ENCODE measurements around the gene FAM47E. TPM values are rescaled to one million over a fixed set of nuclear protein-coding genes. Genes with fewer than 3 reads are reported as not detected.

The FAM47E gene
- total and polyA plus RNA-seq, 2 donors (not counting 1 experiment from before 2014, with no cell fraction given), result 0.15 to 1.3 TPM

DNA sequence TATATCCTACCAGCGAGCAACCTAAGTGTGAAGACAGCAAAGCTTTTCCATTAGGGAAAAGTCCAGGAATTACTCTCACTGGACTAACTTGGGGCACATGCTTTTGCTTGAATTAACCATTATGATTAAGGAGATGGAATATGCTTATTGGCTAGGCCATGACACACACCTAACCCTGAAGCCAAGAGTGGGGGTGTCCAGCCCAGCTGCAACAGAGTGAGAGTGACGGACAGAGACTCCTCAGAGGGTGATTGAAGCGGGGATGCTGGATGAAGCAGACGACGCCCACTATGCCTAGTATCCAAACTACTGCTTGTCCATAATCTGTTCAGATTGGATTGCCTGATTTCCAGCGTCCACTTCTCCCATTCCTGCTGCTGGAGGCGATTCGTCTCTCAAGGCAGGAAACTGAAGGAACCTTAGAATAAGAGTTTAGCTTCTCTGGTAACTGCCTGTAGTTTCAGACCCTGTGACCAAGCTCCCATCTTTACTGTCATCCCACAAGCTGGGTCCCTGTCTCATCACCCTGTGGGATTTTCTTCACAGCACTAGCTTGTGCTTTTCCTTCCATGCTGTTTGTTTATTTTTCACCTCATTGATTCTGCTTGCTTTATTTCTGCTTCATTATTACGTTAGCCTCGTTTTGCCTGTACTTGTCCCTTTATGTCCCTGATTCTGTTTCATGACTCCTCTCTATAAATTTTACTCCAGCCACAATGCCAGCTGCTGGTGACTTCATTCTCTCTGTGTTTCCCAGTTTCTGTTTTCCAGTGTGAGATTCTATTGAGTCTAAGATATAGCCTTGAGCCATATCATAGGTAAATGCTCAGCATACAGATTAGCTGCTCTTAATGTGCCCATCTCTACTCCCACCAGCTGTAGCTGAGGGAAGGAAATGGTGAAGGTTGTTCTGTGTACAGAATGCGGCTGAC lies 19.0 kb downstream of the FAM47E start:
- Histone ChIP-seq H2AFZ (ENCODE audit: insufficient read depth, low read depth, low read length, poor library complexity, severe bottlenecking) (no peak overlapping the region), H3K4me1 (ENCODE audit: control insufficient read depth in 2 of 2, insufficient read depth in 2 of 2, low read length in 2 of 2) (no peaks in the 10 kb centered on the region), H3K36me3 (replicated peaks in 1 of 2; ENCODE audit: control extremely low read depth in 1 of 2, control insufficient read depth in 1 of 2, extremely low read depth in 1 of 2, insufficient read depth in 2 of 2, low read length in 1 of 2) (no peaks in the 10 kb centered on the region), H3K9me3 (ENCODE audit: control extremely low read depth in 1 of 3, control insufficient read depth in 2 of 3, insufficient read depth in 1 of 3, low read length in 2 of 3) (no peaks in the 10 kb centered on the region), H3K27ac (ENCODE audit: low read length in 2 of 2) (no peak overlapping the region), H3K9ac (ENCODE audit: low read length) (no peak overlapping the region), H3K27me3 (replicated peaks in 1 of 4; ENCODE audit: control extremely low read depth in 1 of 4, control insufficient read depth in 3 of 4, insufficient read depth in 4 of 4, low read length in 3 of 4) (peaks cover 0 to 2% (median 0%) of the 10 kb centered on the region in 4 experiments), H4K20me1 (ENCODE audit: control insufficient read depth, insufficient read depth, low read length, poor library complexity, severe bottlenecking) (no peaks in the 10 kb centered on the region), H3K4me2 (replicated peaks; ENCODE audit: low read depth, low read length, poor library complexity, severe bottlenecking) (no peak overlapping the region), H3K79me2 (ENCODE audit: control insufficient read depth, insufficient read depth, low read length) (no peaks in the 10 kb centered on the region), H3K4me3 (ENCODE audit: control extremely low read depth in 1 of 5, extremely low read depth in 1 of 5, insufficient read depth in 1 of 5, low read depth in 2 of 5, low read length in 4 of 5) (no peak overlapping the region)
- no peak for DNase-seq
- 85% methylated on average over 7 of the region's 11 CpGs for WGBS (ENCODE audit: insufficient coverage)
- CTCF ChIA-PET, result no interaction called here
- Mint-ChIP-seq H3K4me3 (no peak overlapping the region), H3K4me1 (no peaks in the 10 kb centered on the region), H3K27me3 (peaks cover 17% of the 10 kb centered on the region), H3K27ac (no peak overlapping the region), H3K9me3 (ENCODE audit: insufficient read depth) (no peaks in the 10 kb centered on the region)
- ATAC-seq (ENCODE audit: low read depth), result no peak
- POLR2A ChIA-PET, result no interaction called here
- TF ChIP-seq, protein P1, sequence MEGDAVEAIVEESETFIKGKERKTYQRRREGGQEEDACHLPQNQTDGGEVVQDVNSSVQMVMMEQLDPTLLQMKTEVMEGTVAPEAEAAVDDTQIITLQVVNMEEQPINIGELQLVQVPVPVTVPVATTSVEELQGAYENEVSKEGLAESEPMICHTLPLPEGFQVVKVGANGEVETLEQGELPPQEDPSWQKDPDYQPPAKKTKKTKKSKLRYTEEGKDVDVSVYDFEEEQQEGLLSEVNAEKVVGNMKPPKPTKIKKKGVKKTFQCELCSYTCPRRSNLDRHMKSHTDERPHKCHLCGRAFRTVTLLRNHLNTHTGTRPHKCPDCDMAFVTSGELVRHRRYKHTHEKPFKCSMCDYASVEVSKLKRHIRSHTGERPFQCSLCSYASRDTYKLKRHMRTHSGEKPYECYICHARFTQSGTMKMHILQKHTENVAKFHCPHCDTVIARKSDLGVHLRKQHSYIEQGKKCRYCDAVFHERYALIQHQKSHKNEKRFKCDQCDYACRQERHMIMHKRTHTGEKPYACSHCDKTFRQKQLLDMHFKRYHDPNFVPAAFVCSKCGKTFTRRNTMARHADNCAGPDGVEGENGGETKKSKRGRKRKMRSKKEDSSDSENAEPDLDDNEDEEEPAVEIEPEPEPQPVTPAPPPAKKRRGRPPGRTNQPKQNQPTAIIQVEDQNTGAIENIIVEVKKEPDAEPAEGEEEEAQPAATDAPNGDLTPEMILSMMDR (IDR thresholded peaks at IDR 0.05), result no peak
- no peak for TF ChIP-seq EZH2 (IDR thresholded peaks at IDR 0.05; ENCODE audit: borderline replicate concordance, insufficient read depth, low read depth, low read length, poor library complexity, severe bottlenecking)
- intact Hi-C loops (cut with micrococcal nuclease), result no loop called here

- Histone ChIP-seq H3K27me3 (replicated peaks in 1 of 4; ENCODE audit: control extremely low read depth in 1 of 4, control insufficient read depth in 3 of 4, insufficient read depth in 4 of 4, low read length in 3 of 4) (peaks cover 0 to 2% (median 0%) of the 10 kb centered on the region in 4 experiments), H3K4me2 (replicated peaks; ENCODE audit: low read depth, low read length, poor library complexity, severe bottlenecking) (no peak overlapping the region), H3K4me3 (ENCODE audit: control extremely low read depth in 1 of 5, extremely low read depth in 1 of 5, insufficient read depth in 1 of 5, low read depth in 2 of 5, low read length in 4 of 5) (no peak overlapping the region), H3K4me1 (ENCODE audit: control insufficient read depth in 2 of 2, insufficient read depth in 2 of 2, low read length in 2 of 2) (no peaks in the 10 kb centered on the region), H3K9me3 (ENCODE audit: control extremely low read depth in 1 of 3, control insufficient read depth in 2 of 3, insufficient read depth in 1 of 3, low read length in 2 of 3) (no peaks in the 10 kb centered on the region), H3K36me3 (replicated peaks in 1 of 2; ENCODE audit: control extremely low read depth in 1 of 2, control insufficient read depth in 1 of 2, extremely low read depth in 1 of 2, insufficient read depth in 2 of 2, low read length in 1 of 2) (no peaks in the 10 kb centered on the region), H2AFZ (ENCODE audit: insufficient read depth, low read depth, low read length, poor library complexity, severe bottlenecking) (no peak overlapping the region), H3K79me2 (ENCODE audit: control insufficient read depth, insufficient read depth, low read length) (no peaks in the 10 kb centered on the region), H3K27ac (ENCODE audit: low read length in 2 of 2) (no peak overlapping the region), H4K20me1 (ENCODE audit: control insufficient read depth, insufficient read depth, low read length, poor library complexity, severe bottlenecking) (no peaks in the 10 kb centered on the region), H3K9ac (ENCODE audit: low read length) (no peak overlapping the region)
- TF ChIP-seq, protein P1 (IDR thresholded peaks at IDR 0.05), result no peak
- no peak overlapping the region for H3K4me3 Mint-ChIP-seq
- H3K9me3 Mint-ChIP-seq (ENCODE audit: insufficient read depth), result no peaks in the 10 kb centered on the region
- no peaks in the 10 kb centered on the region for H3K4me1 Mint-ChIP-seq
- CTCF ChIA-PET, result no interaction called here
- no peak for DNase-seq
- POLR2A ChIA-PET, result no interaction called here
- H3K27me3 Mint-ChIP-seq, result peaks cover 20% of the 10 kb centered on the region
- intact Hi-C loops (cut with micrococcal nuclease), result no loop called here
- H3K27ac Mint-ChIP-seq, result no peak overlapping the region
- 100% methylated on average over 5 of the region's 6 CpGs for WGBS (ENCODE audit: insufficient coverage)
- ATAC-seq (ENCODE audit: low read depth), result no peak
Observed at GRCh38 chr4:76271248-76271647, 19.7 kb downstream of the FAM47E start.
